HL-60 (cell line): Measurements from ENCODE around the gene BPIFB3.

ENCODE experiments used
- DNase-seq, 2 experiments: peaks; one replicate each; pipeline ENCODE4 v3.0.0-alpha.2; 2010 to 2020; ENCODE audit warnings: low read depth in 1 of 2, low spot score in 1 of 2
- H3K27ac ChIP-seq: fragments of 250-450 bp; sonication (Bioruptor Pico); replicated peaks from 2 replicates; pipeline ENCODE4 v1.5.1; 2020; ENCODE audit warnings: mild to moderate bottlenecking, moderate library complexity
- H3K27me3 ChIP-seq: fragments of 250-450 bp; sonication (Bioruptor Pico); 2 replicates; pipeline ENCODE4 v1.5.1; 2021; ENCODE audit warnings: mild to moderate bottlenecking, moderate library complexity; ENCODE audit not compliant: insufficient read depth, poor library complexity, severe bottlenecking
- H3K4me3 ChIP-seq: replicated peaks from 2 replicates; pipeline ENCODE4 v1.5.1; 2011; ENCODE audit warnings: mild to moderate bottlenecking, control low read depth, low read length; ENCODE audit not compliant: insufficient read depth
- GABPA ChIP-seq: IDR thresholded peaks from 2 replicates; pipeline ENCODE4 v1.6.1; 2012; ENCODE audit warnings: low read depth
- POLR2AphosphoS5 ChIP-seq: IDR thresholded peaks from 2 replicates; pipeline ENCODE4 v1.6.1; 2012; ENCODE audit warnings: low read depth
- SPI1 ChIP-seq: IDR thresholded peaks from 2 replicates; pipeline ENCODE4 v1.6.1; 2012; ENCODE audit warnings: low read depth, mild to moderate bottlenecking, borderline replicate concordance
- TF ChIP-seq, protein P1 (sequence below): IDR thresholded peaks from one replicate; pipeline ENCODE4 v1.5.1; 2011; ENCODE audit warnings: low read length, control low read depth, inconsistent platforms; ENCODE audit not compliant: insufficient read depth
- TF ChIP-seq, protein P2 (sequence below): IDR thresholded peaks from 2 replicates; pipeline ENCODE4 v1.6.1; 2012; ENCODE audit warnings: low read depth; ENCODE audit not compliant: insufficient replicate concordance

The BPIFB3 gene

DNA sequence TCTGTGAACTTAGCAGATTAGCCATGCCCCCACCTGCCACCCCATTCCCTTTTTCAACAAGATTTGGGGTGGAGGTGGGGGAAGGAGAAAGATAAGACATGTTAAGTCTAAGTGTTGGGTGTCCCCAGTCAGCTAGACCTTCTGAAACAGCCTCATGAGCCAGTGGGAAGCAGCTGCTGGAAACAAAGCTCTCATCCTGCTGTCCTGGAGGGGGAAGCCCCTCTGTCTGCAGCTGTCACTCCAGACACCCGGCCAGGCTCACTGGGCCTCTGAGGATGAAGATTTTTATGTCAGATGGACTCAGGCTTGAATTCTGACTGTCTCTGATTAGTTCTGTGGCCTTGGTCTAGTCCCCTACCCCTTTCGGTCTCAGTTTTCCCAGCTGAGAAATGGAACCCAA, 1.1 kb downstream of the BPIFB3 start:
- no peaks in the 10 kb centered on the region for H3K27me3 ChIP-seq
- no peak for DNase-seq
- no peak overlapping the region for H3K27ac ChIP-seq
- no peak overlapping the region for H3K4me3 ChIP-seq
- TF ChIP-seq SPI1 (no peak), POLR2AphosphoS5 (no peak), GABPA (no peak)
- TF ChIP-seq, protein P1, sequence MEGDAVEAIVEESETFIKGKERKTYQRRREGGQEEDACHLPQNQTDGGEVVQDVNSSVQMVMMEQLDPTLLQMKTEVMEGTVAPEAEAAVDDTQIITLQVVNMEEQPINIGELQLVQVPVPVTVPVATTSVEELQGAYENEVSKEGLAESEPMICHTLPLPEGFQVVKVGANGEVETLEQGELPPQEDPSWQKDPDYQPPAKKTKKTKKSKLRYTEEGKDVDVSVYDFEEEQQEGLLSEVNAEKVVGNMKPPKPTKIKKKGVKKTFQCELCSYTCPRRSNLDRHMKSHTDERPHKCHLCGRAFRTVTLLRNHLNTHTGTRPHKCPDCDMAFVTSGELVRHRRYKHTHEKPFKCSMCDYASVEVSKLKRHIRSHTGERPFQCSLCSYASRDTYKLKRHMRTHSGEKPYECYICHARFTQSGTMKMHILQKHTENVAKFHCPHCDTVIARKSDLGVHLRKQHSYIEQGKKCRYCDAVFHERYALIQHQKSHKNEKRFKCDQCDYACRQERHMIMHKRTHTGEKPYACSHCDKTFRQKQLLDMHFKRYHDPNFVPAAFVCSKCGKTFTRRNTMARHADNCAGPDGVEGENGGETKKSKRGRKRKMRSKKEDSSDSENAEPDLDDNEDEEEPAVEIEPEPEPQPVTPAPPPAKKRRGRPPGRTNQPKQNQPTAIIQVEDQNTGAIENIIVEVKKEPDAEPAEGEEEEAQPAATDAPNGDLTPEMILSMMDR = no peak
- TF ChIP-seq, protein P2, sequence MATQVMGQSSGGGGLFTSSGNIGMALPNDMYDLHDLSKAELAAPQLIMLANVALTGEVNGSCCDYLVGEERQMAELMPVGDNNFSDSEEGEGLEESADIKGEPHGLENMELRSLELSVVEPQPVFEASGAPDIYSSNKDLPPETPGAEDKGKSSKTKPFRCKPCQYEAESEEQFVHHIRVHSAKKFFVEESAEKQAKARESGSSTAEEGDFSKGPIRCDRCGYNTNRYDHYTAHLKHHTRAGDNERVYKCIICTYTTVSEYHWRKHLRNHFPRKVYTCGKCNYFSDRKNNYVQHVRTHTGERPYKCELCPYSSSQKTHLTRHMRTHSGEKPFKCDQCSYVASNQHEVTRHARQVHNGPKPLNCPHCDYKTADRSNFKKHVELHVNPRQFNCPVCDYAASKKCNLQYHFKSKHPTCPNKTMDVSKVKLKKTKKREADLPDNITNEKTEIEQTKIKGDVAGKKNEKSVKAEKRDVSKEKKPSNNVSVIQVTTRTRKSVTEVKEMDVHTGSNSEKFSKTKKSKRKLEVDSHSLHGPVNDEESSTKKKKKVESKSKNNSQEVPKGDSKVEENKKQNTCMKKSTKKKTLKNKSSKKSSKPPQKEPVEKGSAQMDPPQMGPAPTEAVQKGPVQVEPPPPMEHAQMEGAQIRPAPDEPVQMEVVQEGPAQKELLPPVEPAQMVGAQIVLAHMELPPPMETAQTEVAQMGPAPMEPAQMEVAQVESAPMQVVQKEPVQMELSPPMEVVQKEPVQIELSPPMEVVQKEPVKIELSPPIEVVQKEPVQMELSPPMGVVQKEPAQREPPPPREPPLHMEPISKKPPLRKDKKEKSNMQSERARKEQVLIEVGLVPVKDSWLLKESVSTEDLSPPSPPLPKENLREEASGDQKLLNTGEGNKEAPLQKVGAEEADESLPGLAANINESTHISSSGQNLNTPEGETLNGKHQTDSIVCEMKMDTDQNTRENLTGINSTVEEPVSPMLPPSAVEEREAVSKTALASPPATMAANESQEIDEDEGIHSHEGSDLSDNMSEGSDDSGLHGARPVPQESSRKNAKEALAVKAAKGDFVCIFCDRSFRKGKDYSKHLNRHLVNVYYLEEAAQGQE = no peak

DNA sequence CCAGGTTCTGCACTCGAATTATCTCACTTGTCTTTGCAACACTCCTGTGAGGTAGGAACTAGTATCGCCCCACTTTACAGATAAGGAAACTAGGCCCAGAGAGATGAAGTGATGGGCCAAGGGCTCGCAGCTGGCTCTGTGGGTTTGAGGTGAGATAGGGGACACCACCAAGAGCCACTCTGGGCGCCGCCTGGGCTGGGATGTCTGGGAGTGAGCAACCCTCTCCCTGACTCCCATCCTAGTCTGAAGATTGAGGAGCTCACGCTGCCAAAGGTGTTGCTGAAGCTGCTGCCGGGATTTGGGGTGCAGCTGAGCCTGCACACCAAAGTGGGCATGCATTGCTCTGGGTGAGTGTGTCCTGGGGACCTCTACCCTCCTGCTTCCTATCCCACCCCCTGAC, 5.4 kb downstream of the BPIFB3 start:
- DNase-seq = no peak
- Histone ChIP-seq H3K27ac (no peak overlapping the region), H3K4me3 (no peak overlapping the region), H3K27me3 (no peaks in the 10 kb centered on the region)
- TF ChIP-seq, protein P2 = no peak
- no peak for TF ChIP-seq GABPA
- no peak for TF ChIP-seq SPI1
- no peak for TF ChIP-seq POLR2AphosphoS5
- TF ChIP-seq, protein P1 = no peak

DNA sequence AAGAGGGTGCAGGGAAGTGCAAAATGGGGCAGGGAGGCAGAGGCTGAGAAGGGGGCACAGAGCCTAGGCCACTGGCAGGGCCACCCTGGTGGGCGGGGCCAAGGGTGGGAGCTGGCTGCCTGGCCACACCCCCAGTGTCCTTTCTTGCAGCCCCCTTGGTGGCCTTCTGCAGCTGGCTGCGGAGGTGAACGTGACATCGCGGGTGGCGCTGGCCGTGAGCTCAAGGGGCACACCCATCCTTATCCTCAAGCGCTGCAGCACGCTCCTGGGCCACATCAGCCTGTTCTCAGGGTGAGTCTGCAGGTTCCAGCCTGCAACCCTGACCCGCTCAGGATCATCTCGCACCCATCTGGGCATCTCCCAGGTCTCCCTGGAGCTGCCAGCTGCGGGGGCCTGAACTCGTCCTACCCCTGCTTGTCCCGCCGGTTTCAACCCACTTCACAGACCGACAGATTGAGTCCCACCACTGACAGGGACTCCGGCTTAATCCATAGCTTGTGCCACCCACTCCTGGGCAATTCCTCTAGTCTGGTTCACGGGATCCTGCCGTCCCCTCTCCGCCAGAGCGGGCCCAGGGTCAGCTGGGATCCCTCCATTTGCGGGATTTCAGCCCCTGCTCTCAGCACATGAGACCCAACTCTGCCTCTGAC, 6.2 kb downstream of the BPIFB3 start:
- Histone ChIP-seq H3K4me3 (no peak overlapping the region), H3K27ac (no peak overlapping the region), H3K27me3 (no peaks in the 10 kb centered on the region)
- DNase-seq = no peak
- TF ChIP-seq, protein P2 = no peak
- TF ChIP-seq GABPA (no peak), POLR2AphosphoS5 (no peak), SPI1 (no peak)
- TF ChIP-seq, protein P1 = no peak
